GM23248 (cell line): ENCODE data around the gene CD4. TPM values are rescaled to one million over a fixed set of nuclear protein-coding genes. Genes with fewer than 3 reads are reported as not detected.

Experiments
- DNase-seq: peaks from one replicate; pipeline ENCODE4 v3.0.0-alpha.2; 2015
- H2AFZ ChIP-seq: fragments of 200-600 bp; sonication (generic); 2 replicates; pipeline ENCODE4 v1.6.1; 2016; ENCODE audit warnings: antibody characterized with exemption
- H3F3A ChIP-seq: fragments of 200-600 bp; sonication (generic); 2 replicates; pipeline ENCODE4 v1.6.1; 2016; ENCODE audit warnings: mild to moderate bottlenecking, antibody characterized with exemption, mixed run types; ENCODE audit not compliant: insufficient read depth
- H3K27ac ChIP-seq: fragments of 200-600 bp; sonication (generic); 2 replicates; pipeline ENCODE4 v1.5.1; 2016; ENCODE audit warnings: mild to moderate bottlenecking
- H3K27me3 ChIP-seq: fragments of 200-600 bp; sonication (generic); replicated peaks from 2 replicates; pipeline ENCODE4 v1.6.1; 2016; ENCODE audit warnings: mild to moderate bottlenecking; ENCODE audit not compliant: insufficient read depth
- H3K36me3 ChIP-seq: fragments of 200-600 bp; sonication (generic); 2 replicates; pipeline ENCODE4 v1.6.1; 2016; ENCODE audit warnings: low read depth, mild to moderate bottlenecking
- H3K4me1 ChIP-seq: fragments of 200-600 bp; sonication (generic); 2 replicates; pipeline ENCODE4 v1.6.1; 2016; ENCODE audit warnings: mild to moderate bottlenecking; ENCODE audit not compliant: insufficient read depth
- H3K4me2 ChIP-seq: fragments of 200-600 bp; sonication (generic); one replicate; pipeline ENCODE4 v1.6.1; 2016; ENCODE audit warnings: mild to moderate bottlenecking; ENCODE audit not compliant: unreplicated experiment
- H3K4me3 ChIP-seq: fragments of 200-600 bp; sonication (generic); 2 replicates; pipeline ENCODE4 v1.5.1; 2016; ENCODE audit warnings: mild to moderate bottlenecking
- H3K79me2 ChIP-seq: fragments of 200-600 bp; sonication (generic); 2 replicates; pipeline ENCODE4 v1.6.1; 2016; ENCODE audit warnings: mild to moderate bottlenecking; ENCODE audit not compliant: insufficient read depth
- H3K9ac ChIP-seq: fragments of 200-600 bp; sonication (generic); 2 replicates; pipeline ENCODE4 v1.6.1; 2016; ENCODE audit warnings: mild to moderate bottlenecking
- H3K9me2 ChIP-seq: fragments of 200-600 bp; sonication (generic); 2 replicates; pipeline ENCODE4 v1.6.1; 2016; ENCODE audit warnings: mixed run types, mild to moderate bottlenecking, moderate library complexity; ENCODE audit not compliant: insufficient read depth
- H3K9me3 ChIP-seq: fragments of 200-600 bp; sonication (generic); one replicate; pipeline ENCODE4 v1.6.1; 2017; ENCODE audit warnings: low read depth
- H4K20me1 ChIP-seq: fragments of 200-600 bp; sonication (generic); 2 replicates; pipeline ENCODE4 v1.6.0; 2016; ENCODE audit not compliant: insufficient read depth
- EZH2 ChIP-seq: fragments of 200-600 bp; sonication (generic); IDR thresholded peaks from 2 replicates; pipeline ENCODE4 v1.6.1; 2018; ENCODE audit warnings: antibody characterized with exemption, mild to moderate bottlenecking; ENCODE audit not compliant: insufficient read depth, poor library complexity, severe bottlenecking
- EZH2phosphoT487 ChIP-seq: fragments of 200-600 bp; sonication (generic); IDR thresholded peaks from 2 replicates; pipeline ENCODE4 v1.6.1; 2018; ENCODE audit warnings: antibody characterized with exemption, moderate library complexity, mild to moderate bottlenecking, low read depth; ENCODE audit not compliant: insufficient read depth
- WGBS, 2 experiments: methylation state at CpG; one replicate each; pipeline ENCODE4 v1.1.6; 2015 to 2017; ENCODE audit warnings: low lambda C conversion rate in 2 of 2, low coverage in 1 of 2; ENCODE audit errors: missing lambda C conversion rate in 2 of 2; 5-methylcytosine and 5-hydroxymethylcytosine counted together
- in situ Hi-C: fragments of 300-500 bp; cut with MboI; formaldehyde crosslinking; loops from 2 replicates; pipeline ENCODE4 v1.15.0; 2020
- polyA plus RNA-seq: library from polyadenylated mRNA; unstranded; fragments of >200 nt; fragmentation: Nextera tagmentation; extraction: Ambion mirVana; gene quantifications from 2 replicates; pipeline ENCODE4 v1.2.1, GENCODE V29; 2016
- total RNA-seq: library from RNA; depleted of rRNA; stranded (reverse); fragments of >200 nt; shearing (Covaris generic); gene quantifications from 2 replicates; pipeline ENCODE4 v1.2.3, GENCODE V29; 2014

The CD4 gene
- total and polyA plus RNA-seq, 2 experiments from 2014 or later = not detected

GRCh38 chr12:6745741-6746525, 43.4 kb upstream of the CD4 start:
- H3F3A ChIP-seq = peaks cover 28% of the 10 kb centered on the region
- no peak overlapping the region for H3K27ac ChIP-seq
- H3K9me2 ChIP-seq = no peaks in the 10 kb centered on the region
- H3K27me3 ChIP-seq = no peaks in the 10 kb centered on the region
- no peak overlapping the region for H3K9ac ChIP-seq
- TF ChIP-seq EZH2phosphoT487 (no peak), EZH2 (no peak)
- 65 to 70% methylated on average over 13 of the region's 13 CpGs for WGBS, 2 experiments
- H3K4me3 ChIP-seq = no peak overlapping the region
- H3K9me3 ChIP-seq = no peaks in the 10 kb centered on the region
- H3K36me3 ChIP-seq = peaks cover 29% of the 10 kb centered on the region
- H4K20me1 ChIP-seq = no peaks in the 10 kb centered on the region
- in situ Hi-C loops = no loop called here
- H3K4me2 ChIP-seq = no peak overlapping the region
- H3K79me2 ChIP-seq = peaks cover 18% of the 10 kb centered on the region
- DNase-seq = peak; percentile 22
- no peaks in the 10 kb centered on the region for H3K4me1 ChIP-seq
- H2AFZ ChIP-seq = no peak overlapping the region

DNA sequence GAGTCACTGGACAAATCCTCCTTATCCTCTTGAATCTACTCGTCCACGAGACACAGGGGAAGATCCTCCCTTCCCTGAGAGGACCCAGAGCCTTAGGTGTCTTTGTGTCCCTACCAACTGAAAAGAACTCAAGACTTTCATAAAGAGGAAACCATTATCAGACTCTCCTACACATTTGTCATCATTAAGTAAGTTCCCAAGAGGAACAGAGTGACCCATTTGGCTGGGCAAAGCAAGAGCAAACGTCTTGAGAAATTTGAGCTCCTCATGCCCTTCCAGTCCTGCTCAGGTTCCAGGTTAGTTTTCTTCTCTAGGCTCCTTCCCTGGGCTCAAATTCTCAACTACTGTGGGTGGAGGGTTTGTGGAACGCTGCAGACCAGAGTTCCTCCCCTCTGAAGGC, 42.1 kb upstream of the CD4 start:
- Histone ChIP-seq H3K27me3 (no peaks in the 10 kb centered on the region), H3K9ac (no peak overlapping the region), H3K27ac (no peak overlapping the region), H3K36me3 (peaks cover 29% of the 10 kb centered on the region), H3K4me1 (peaks cover 5% of the 10 kb centered on the region; the same call in 1 of the 2 replicates), H2AFZ (no peak overlapping the region), H3K4me2 (no peak overlapping the region), H4K20me1 (no peaks in the 10 kb centered on the region), H3K9me3 (no peaks in the 10 kb centered on the region), H3K9me2 (no peaks in the 10 kb centered on the region), H3F3A (peaks cover 28% of the 10 kb centered on the region), H3K4me3 (no peak overlapping the region), H3K79me2 (peaks cover 31% of the 10 kb centered on the region)
- WGBS, 2 experiments = 73 to 79% methylated on average over 4 of the region's 4 CpGs
- TF ChIP-seq EZH2 = no peak
- no peak for TF ChIP-seq EZH2phosphoT487
- no peak for DNase-seq
- in situ Hi-C loops = no loop called here

GRCh38 chr12:6748761-6749160, 40.6 kb upstream of the CD4 start:
- Histone ChIP-seq H3K4me2 (no peak overlapping the region), H3K9me3 (no peaks in the 10 kb centered on the region), H3K36me3 (peaks cover 29% of the 10 kb centered on the region), H3K4me1 (peaks cover 5% of the 10 kb centered on the region; the same call in 1 of the 2 replicates), H3K9ac (no peak overlapping the region), H3F3A (peaks cover 28% of the 10 kb centered on the region), H4K20me1 (no peaks in the 10 kb centered on the region), H3K4me3 (no peak overlapping the region), H3K27ac (no peak overlapping the region), H2AFZ (no peak overlapping the region), H3K79me2 (peaks cover 38% of the 10 kb centered on the region), H3K9me2 (no peaks in the 10 kb centered on the region), H3K27me3 (no peaks in the 10 kb centered on the region)
- no peak for TF ChIP-seq EZH2phosphoT487
- no peak for TF ChIP-seq EZH2
- in situ Hi-C loops = no loop called here
- no peak for DNase-seq
- WGBS, 2 experiments = 93 to 96% methylated on average over 27 to 28 of the region's 28 CpGs

DNA sequence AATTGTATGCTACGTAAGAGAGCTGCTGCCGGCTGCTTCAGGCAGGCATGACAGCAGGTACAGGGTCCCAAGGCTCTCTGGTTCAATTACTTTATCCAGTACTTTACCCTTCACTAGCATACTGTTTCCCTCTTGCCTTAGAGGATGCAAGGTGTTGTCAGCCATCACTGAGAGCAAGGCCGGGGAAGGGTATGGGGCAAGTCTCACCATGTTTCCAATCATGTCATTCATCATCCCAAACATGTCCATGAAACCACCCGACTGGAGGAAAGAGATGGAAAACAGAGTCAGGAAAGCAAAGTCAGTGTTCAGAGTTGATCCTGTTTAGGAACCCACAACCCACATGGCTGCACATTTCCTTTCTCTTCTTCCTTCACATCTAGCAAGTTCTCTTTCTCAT, 38.8 kb upstream of the CD4 start:
- no peak overlapping the region for H3K4me3 ChIP-seq

More for the DNA sequence above, 38.8 kb upstream of the CD4 start:
- Histone ChIP-seq H3K9ac (no peak overlapping the region), H3K9me2 (no peaks in the 10 kb centered on the region), H2AFZ (no peak overlapping the region), H3K27me3 (no peaks in the 10 kb centered on the region), H3F3A (peaks cover 21% of the 10 kb centered on the region), H3K36me3 (peaks cover 29% of the 10 kb centered on the region), H3K79me2 (peaks cover 38% of the 10 kb centered on the region), H3K4me1 (peaks cover 5% of the 10 kb centered on the region; the same call in 1 of the 2 replicates), H3K9me3 (no peaks in the 10 kb centered on the region), H3K4me2 (no peak overlapping the region), H4K20me1 (no peaks in the 10 kb centered on the region), H3K27ac (no peak overlapping the region)
- 74 to 83% methylated on average over 4 of the region's 4 CpGs for WGBS, 2 experiments
- in situ Hi-C loops = no loop called here
- DNase-seq = no peak
- TF ChIP-seq EZH2 (no peak), EZH2phosphoT487 (no peak)
